HepG2 (cell line): ENCODE data around the gene KAZN. TPM values are rescaled to one million over a fixed set of nuclear protein-coding genes. Genes with fewer than 3 reads are reported as not detected.

Experiments used
- ATAC-seq: fragments of 200-7000 bp; cut with Tn5 transposase; 3 replicates; pipeline ENCODE4 v1.9.1; 2020; ENCODE audit warnings: mild to moderate bottlenecking, moderate library complexity
- BruUV-seq: library from RNA; stranded (reverse); fragments of 400-500 nt; replicated peaks from 2 replicates; lab custom pipeline; 2021; lab: Mats Ljungman, UMichigan
- CTCF ChIA-PET: fragments of 300-600 bp; formaldehyde crosslinking; extraction: SDS; loops from one replicate; lab custom pipeline; 2021; ENCODE audit warnings: low total read pairs, inconsistent platforms, low intra/inter-chr PET ratio; lab: Yijun Ruan, JAX
- POLR2A ChIA-PET: fragments of 350-600 bp; sonication (Branson Sonifier 250); formaldehyde crosslinking; loops from one replicate; lab custom pipeline; 2020; ENCODE audit warnings: antibody characterized with exemption, inconsistent platforms; lab: Yijun Ruan, JAX
- DNase-seq: peaks from one replicate; pipeline ENCODE4 v3.0.0-alpha.2; 2015; ENCODE audit warnings: low spot score
- FAIRE-seq: peaks from 3 replicates; lab custom pipeline; 2011; peaks lifted over from hg19 to GRCh38; lab: Jason Lieb, UNC
- H2AFZ ChIP-seq: one replicate; pipeline ENCODE4 v1.6.1; 2011; ENCODE audit warnings: low read length, inconsistent platforms
- H3K27ac ChIP-seq: fragments of 300-600 bp; 3 replicates; pipeline ENCODE4 v1.8.0; 2011; ENCODE audit warnings: mixed run types, mild to moderate bottlenecking, mixed read lengths, low read length, inconsistent platforms; ENCODE audit not compliant: insufficient read depth; ENCODE audit errors: extremely low read length
- H3K27me3 ChIP-seq, 2 experiments: fragments of 200-600 bp in 1 of 2; 2 replicates in 1 of 2; 3 replicates in 1 of 2; pipeline versions ENCODE4 v1.6.0 to v1.8.0; 2011; ENCODE audit warnings: low read length in 2 of 2, mild to moderate bottlenecking in 2 of 2, moderate library complexity in 2 of 2, inconsistent platforms in 1 of 2; ENCODE audit not compliant: insufficient read depth in 2 of 2, control insufficient read depth in 1 of 2
- H3K36me3 ChIP-seq, 2 experiments: fragments of 200-600 bp in 1 of 2; replicated peaks in 1 of 2; 2 replicates in 1 of 2; 3 replicates in 1 of 2; pipeline versions ENCODE4 v1.5.1 to v1.8.0; 2011; ENCODE audit warnings: low read length in 2 of 2, inconsistent platforms in 1 of 2; ENCODE audit not compliant: insufficient read depth in 2 of 2, control insufficient read depth in 1 of 2
- H3K4me1 ChIP-seq: 2 replicates; pipeline ENCODE4 v1.5.1; 2012; ENCODE audit warnings: low read length, inconsistent platforms; ENCODE audit not compliant: insufficient read depth
- H3K4me2 ChIP-seq: 2 replicates; pipeline ENCODE4 v1.6.0; 2011; ENCODE audit warnings: low read depth, low read length, inconsistent platforms
- H3K4me3 ChIP-seq, 3 experiments: fragments of 200-600 bp in 1 of 3; sonication (generic), shearing (Covaris generic) in 1 of 3; replicated peaks in 1 of 3; 2 replicates each; pipeline ENCODE4 v1.5.1; 2011 to 2016; ENCODE audit warnings: low read length in 3 of 3, inconsistent platforms in 2 of 3, low read depth in 2 of 3, mild to moderate bottlenecking in 2 of 3, control low read depth in 1 of 3, mixed read lengths in 1 of 3; ENCODE audit not compliant: insufficient read depth in 1 of 3
- H3K79me2 ChIP-seq: one replicate; pipeline ENCODE4 v1.6.1; 2011; ENCODE audit warnings: low read length, inconsistent platforms; ENCODE audit not compliant: insufficient read depth
- H3K9ac ChIP-seq: 2 replicates; pipeline ENCODE4 v1.6.0; 2011; ENCODE audit warnings: mild to moderate bottlenecking, low read depth, low read length, inconsistent platforms; ENCODE audit not compliant: insufficient read depth
- H3K9me3 ChIP-seq: 2 replicates; pipeline ENCODE4 v1.5.1; 2012; ENCODE audit warnings: mild to moderate bottlenecking, low read length
- H4K20me1 ChIP-seq: 2 replicates; pipeline ENCODE4 v1.6.0; 2011; ENCODE audit warnings: inconsistent platforms, mild to moderate bottlenecking, low read length, moderate library complexity; ENCODE audit not compliant: insufficient read depth
- ATRX ChIP-seq: sonication (generic); formaldehyde crosslinking; IDR thresholded peaks from 2 replicates; pipeline ENCODE4 v1.4.0; 2020; ENCODE audit warnings: missing genetic modification reagents, borderline replicate concordance
- CBX5 ChIP-seq: sonication (generic); formaldehyde crosslinking; IDR thresholded peaks from 2 replicates; pipeline ENCODE4 v1.4.0; 2020; ENCODE audit warnings: missing genetic modification reagents, borderline replicate concordance
- GABPB1 ChIP-seq: IDR thresholded peaks from 2 replicates; pipeline ENCODE4 v1.6.1; 2016; ENCODE audit warnings: mild to moderate bottlenecking, missing genetic modification reagents, moderate library complexity, missing compliant biosample characterization
- RNF2 ChIP-seq: fragments of 450-650 bp; conservative IDR thresholded peaks from 2 replicates; pipeline ENCODE4 v1.6.1; 2016; ENCODE audit warnings: low read depth
- SMARCE1 ChIP-seq: fragments of 450-650 bp; IDR thresholded peaks from 2 replicates; pipeline ENCODE4 v1.6.1; 2017; ENCODE audit warnings: borderline replicate concordance
- SNAI1 ChIP-seq: sonication (generic); formaldehyde crosslinking; IDR thresholded peaks from 2 replicates; pipeline ENCODE4 v1.5.0; 2020; ENCODE audit warnings: mild to moderate bottlenecking, missing genetic modification reagents, borderline replicate concordance
- YEATS2 ChIP-seq: sonication (generic); formaldehyde crosslinking; IDR thresholded peaks from 2 replicates; pipeline ENCODE4 v1.4.0; 2020; ENCODE audit warnings: missing genetic modification reagents, borderline replicate concordance
- ZFX ChIP-seq: sonication (generic); formaldehyde crosslinking; IDR thresholded peaks from 2 replicates; pipeline ENCODE4 v1.4.0; 2020; ENCODE audit warnings: mild to moderate bottlenecking, low read depth, missing genetic modification reagents, moderate library complexity
- ZNF326 ChIP-seq: sonication (generic); formaldehyde crosslinking; IDR thresholded peaks from 2 replicates; pipeline ENCODE4 v1.4.0; 2020; ENCODE audit warnings: missing genetic modification reagents, borderline replicate concordance
- ZNF552 ChIP-seq: sonication (generic); formaldehyde crosslinking; IDR thresholded peaks from 2 replicates; pipeline ENCODE4 v1.9.0; 2022; ENCODE audit warnings: missing genetic modification reagents, mild to moderate bottlenecking, borderline replicate concordance
- ZNF703 ChIP-seq: sonication (generic); formaldehyde crosslinking; IDR thresholded peaks from 2 replicates; pipeline ENCODE4 v1.5.1; 2020; ENCODE audit warnings: missing genetic modification reagents, mild to moderate bottlenecking, moderate library complexity, borderline replicate concordance
- ZSCAN31 ChIP-seq: sonication (generic); formaldehyde crosslinking; IDR thresholded peaks from 2 replicates; pipeline ENCODE4 v1.5.0; 2020; ENCODE audit warnings: low read depth, mild to moderate bottlenecking, missing genetic modification reagents
- WGBS: methylation state at CpG from one replicate; pipeline ENCODE4 v1.1.6; 2017; ENCODE audit warnings: low lambda C conversion rate; 5-methylcytosine and 5-hydroxymethylcytosine counted together
- in situ Hi-C: cut with HindIII; loops from 2 replicates; pipeline ENCODE4 v1.10.0; 2017; ENCODE audit warnings: low pct_unique_long_range_greater_than_20kb; ENCODE audit not compliant: extremely low pct_ligation_motif_present
- intact Hi-C: fragments of 100-400 bp; cut with micrococcal nuclease; formaldehyde crosslinking; loops from one replicate; pipeline ENCODE4 v1.10.0; 2022; ENCODE audit not compliant: unreplicated experiment
- polyA plus RNA-seq, 8 experiments: library from polyadenylated mRNA; depleted of rRNA in 3 of 8; stranded (reverse) in 7 of 8; unstranded in 1 of 8; fragments of >200 nt; fragmentation: Illumina TruSeq in 4 of 8; extraction: Trizol in 4 of 8; gene quantifications; 2 replicates each; pipeline versions ENCODE4 v1.2.1 to v1.2.3, GENCODE V29; 2011 to 2016; ENCODE audit warnings: low read depth in 4 of 8, missing spikeins in 1 of 8, mixed read lengths in 1 of 8; ENCODE audit not compliant: insufficient read depth in 1 of 8
- total RNA-seq, 5 experiments: library from RNA; depleted of rRNA; stranded (reverse); fragments of >200 nt; fragmentation: Illumina TruSeq; extraction: Trizol; gene quantifications; 2 replicates each; pipeline ENCODE4 v1.2.3, GENCODE V29; 2016; ENCODE audit warnings: low read depth in 1 of 5
- TF ChIP-seq, protein P1 (sequence below): sonication (generic); formaldehyde crosslinking; conservative IDR thresholded peaks from 2 replicates; pipeline ENCODE4 v1.8.0; 2022; ENCODE audit warnings: mild to moderate bottlenecking, moderate library complexity, missing genetic modification reagents
- TF ChIP-seq, protein P2 (sequence below): sonication (generic); formaldehyde crosslinking; IDR thresholded peaks from 2 replicates; pipeline ENCODE4 v1.5.0; 2020; ENCODE audit warnings: missing genetic modification reagents
- TF ChIP-seq, protein P3 (sequence below): sonication (generic); formaldehyde crosslinking; IDR thresholded peaks from 2 replicates; pipeline ENCODE4 v1.5.0; 2020; ENCODE audit warnings: mild to moderate bottlenecking, missing genetic modification reagents
- TF ChIP-seq, protein P4 (sequence below): sonication (generic); formaldehyde crosslinking; IDR thresholded peaks from 2 replicates; pipeline ENCODE4 v1.4.0; 2020; ENCODE audit warnings: missing genetic modification reagents

The KAZN gene
- total and polyA plus RNA-seq, 2 of the 13 experiments (the other 11 are each of a cell fraction or from before 2014, with no cell fraction given), result 10.4 to 13.5 TPM

DNA sequence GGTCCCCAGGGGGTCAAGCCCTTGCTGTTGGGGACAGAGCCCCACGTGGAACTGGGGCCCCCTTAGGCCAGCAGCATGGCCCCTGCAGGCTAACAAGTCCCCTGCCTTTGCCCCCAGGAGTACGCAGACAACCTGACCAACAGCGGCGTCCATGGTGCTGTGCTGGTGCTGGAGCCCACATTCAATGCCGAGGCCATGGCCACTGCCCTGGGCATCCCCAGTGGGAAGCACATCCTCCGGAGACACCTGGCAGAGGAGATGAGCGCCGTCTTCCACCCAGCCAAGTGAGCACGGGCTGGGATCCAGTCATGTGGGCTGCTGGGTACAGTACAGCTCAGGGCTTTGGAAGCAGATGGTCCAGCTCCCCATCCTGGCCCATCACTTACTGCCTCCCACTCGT is 505.4 kb downstream of the KAZN start:
- FAIRE-seq (no peak), DNase-seq (no peak), ATAC-seq (no peak)
- WGBS, result 0% methylated on average over 1 of the region's 10 CpGs
- Histone ChIP-seq H2AFZ (no peak overlapping the region), H3K4me1 (no peaks in the 10 kb centered on the region), H3K27ac (no peak overlapping the region), H3K79me2 (no peaks in the 10 kb centered on the region), H3K27me3 (peaks cover 0 to 26% of the 10 kb centered on the region in 2 experiments; a peak in 3 of 5 replicates), H3K4me2 (no peak overlapping the region), H4K20me1 (no peaks in the 10 kb centered on the region), H3K4me3 (no peak overlapping the region), H3K36me3 (no peaks in the 10 kb centered on the region), H3K9ac (no peak overlapping the region), H3K9me3 (no peaks in the 10 kb centered on the region)
- TF ChIP-seq, protein P1, sequence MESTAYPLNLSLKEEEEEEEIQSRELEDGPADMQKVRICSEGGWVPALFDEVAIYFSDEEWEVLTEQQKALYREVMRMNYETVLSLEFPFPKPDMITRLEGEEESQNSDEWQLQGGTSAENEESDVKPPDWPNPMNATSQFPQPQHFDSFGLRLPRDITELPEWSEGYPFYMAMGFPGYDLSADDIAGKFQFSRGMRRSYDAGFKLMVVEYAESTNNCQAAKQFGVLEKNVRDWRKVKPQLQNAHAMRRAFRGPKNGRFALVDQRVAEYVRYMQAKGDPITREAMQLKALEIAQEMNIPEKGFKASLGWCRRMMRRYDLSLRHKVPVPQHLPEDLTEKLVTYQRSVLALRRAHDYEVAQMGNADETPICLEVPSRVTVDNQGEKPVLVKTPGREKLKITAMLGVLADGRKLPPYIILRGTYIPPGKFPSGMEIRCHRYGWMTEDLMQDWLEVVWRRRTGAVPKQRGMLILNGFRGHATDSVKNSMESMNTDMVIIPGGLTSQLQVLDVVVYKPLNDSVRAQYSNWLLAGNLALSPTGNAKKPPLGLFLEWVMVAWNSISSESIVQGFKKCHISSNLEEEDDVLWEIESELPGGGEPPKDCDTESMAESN, result no peak
- TF ChIP-seq GABPB1 (CRISPR knock-in tag), result no peak
- TF ChIP-seq SMARCE1, result no peak
- no peak for TF ChIP-seq ZNF703 (CRISPR knock-in tag)
- TF ChIP-seq CBX5, result no peak
- no peak for TF ChIP-seq RNF2
- TF ChIP-seq ZNF326 (CRISPR knock-in tag), result no peak
- TF ChIP-seq ZSCAN31 (CRISPR knock-in tag), result no peak
- TF ChIP-seq ZNF552 (CRISPR knock-in tag), result no peak
- TF ChIP-seq YEATS2 (CRISPR knock-in tag), result no peak
- TF ChIP-seq SNAI1 (CRISPR knock-in tag), result no peak
- TF ChIP-seq, protein P2, sequence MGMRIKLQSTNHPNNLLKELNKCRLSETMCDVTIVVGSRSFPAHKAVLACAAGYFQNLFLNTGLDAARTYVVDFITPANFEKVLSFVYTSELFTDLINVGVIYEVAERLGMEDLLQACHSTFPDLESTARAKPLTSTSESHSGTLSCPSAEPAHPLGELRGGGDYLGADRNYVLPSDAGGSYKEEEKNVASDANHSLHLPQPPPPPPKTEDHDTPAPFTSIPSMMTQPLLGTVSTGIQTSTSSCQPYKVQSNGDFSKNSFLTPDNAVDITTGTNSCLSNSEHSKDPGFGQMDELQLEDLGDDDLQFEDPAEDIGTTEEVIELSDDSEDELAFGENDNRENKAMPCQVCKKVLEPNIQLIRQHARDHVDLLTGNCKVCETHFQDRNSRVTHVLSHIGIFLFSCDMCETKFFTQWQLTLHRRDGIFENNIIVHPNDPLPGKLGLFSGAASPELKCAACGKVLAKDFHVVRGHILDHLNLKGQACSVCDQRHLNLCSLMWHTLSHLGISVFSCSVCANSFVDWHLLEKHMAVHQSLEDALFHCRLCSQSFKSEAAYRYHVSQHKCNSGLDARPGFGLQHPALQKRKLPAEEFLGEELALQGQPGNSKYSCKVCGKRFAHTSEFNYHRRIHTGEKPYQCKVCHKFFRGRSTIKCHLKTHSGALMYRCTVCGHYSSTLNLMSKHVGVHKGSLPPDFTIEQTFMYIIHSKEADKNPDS (CRISPR knock-in tag), result no peak
- TF ChIP-seq, protein P3, sequence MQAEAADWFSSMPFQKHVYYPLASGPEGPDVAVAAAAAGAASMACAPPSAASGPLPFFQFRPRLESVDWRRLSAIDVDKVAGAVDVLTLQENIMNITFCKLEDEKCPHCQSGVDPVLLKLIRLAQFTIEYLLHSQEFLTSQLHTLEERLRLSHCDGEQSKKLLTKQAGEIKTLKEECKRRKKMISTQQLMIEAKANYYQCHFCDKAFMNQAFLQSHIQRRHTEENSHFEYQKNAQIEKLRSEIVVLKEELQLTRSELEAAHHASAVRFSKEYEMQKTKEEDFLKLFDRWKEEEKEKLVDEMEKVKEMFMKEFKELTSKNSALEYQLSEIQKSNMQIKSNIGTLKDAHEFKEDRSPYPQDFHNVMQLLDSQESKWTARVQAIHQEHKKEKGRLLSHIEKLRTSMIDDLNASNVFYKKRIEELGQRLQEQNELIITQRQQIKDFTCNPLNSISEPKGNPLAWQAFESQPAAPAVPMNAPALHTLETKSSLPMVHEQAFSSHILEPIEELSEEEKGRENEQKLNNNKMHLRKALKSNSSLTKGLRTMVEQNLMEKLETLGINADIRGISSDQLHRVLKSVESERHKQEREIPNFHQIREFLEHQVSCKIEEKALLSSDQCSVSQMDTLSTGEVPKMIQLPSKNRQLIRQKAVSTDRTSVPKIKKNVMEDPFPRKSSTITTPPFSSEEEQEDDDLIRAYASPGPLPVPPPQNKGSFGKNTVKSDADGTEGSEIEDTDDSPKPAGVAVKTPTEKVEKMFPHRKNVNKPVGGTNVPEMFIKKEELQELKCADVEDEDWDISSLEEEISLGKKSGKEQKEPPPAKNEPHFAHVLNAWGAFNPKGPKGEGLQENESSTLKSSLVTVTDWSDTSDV (CRISPR knock-in tag), result no peak
- TF ChIP-seq, protein P4, sequence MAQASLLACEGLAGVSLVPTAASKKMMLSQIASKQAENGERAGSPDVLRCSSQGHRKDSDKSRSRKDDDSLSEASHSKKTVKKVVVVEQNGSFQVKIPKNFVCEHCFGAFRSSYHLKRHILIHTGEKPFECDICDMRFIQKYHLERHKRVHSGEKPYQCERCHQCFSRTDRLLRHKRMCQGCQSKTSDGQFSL (CRISPR knock-in tag), result no peak
- TF ChIP-seq ZFX (CRISPR knock-in tag), result no peak
- no peak for TF ChIP-seq ATRX
- ChIA-PET POLR2A (no interaction called here), CTCF (no interaction called here)
- intact Hi-C loops, result no loop called here
- in situ Hi-C loops, result no loop called here
- no TSS peak for BruUV-seq
